ENCODE measurements around the gene SIGLEC5. TPM values are rescaled to one million over a fixed set of nuclear protein-coding genes. Genes with fewer than 3 reads are reported as not detected.
A peak's percentile ranks its signal among the peaks of the same experiment; 100 is the strongest.

The SIGLEC5 gene
- total and polyA plus RNA-seq, 10 donors, result 5.9 to 12.9 (median 9.8) TPM; not detected in 5

GRCh38 chr19:51654783-51655182, 24.6 kb upstream of the SIGLEC5 start:
- H3K27ac ChIP-seq, result no peak overlapping the region
- H3K36me3 ChIP-seq, result no peaks in the 10 kb centered on the region
- H3K9me3 ChIP-seq, result no peaks in the 10 kb centered on the region
- no peak for TF ChIP-seq POLR2A (IDR thresholded peaks at IDR 0.05)
- TF ChIP-seq, protein P1, sequence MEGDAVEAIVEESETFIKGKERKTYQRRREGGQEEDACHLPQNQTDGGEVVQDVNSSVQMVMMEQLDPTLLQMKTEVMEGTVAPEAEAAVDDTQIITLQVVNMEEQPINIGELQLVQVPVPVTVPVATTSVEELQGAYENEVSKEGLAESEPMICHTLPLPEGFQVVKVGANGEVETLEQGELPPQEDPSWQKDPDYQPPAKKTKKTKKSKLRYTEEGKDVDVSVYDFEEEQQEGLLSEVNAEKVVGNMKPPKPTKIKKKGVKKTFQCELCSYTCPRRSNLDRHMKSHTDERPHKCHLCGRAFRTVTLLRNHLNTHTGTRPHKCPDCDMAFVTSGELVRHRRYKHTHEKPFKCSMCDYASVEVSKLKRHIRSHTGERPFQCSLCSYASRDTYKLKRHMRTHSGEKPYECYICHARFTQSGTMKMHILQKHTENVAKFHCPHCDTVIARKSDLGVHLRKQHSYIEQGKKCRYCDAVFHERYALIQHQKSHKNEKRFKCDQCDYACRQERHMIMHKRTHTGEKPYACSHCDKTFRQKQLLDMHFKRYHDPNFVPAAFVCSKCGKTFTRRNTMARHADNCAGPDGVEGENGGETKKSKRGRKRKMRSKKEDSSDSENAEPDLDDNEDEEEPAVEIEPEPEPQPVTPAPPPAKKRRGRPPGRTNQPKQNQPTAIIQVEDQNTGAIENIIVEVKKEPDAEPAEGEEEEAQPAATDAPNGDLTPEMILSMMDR (IDR thresholded peaks at IDR 0.05 in 8 of 11, conservative IDR thresholded peaks at IDR 0.05 in 3 of 11), result peak in 1 of 11 experiments; percentile 6
- no peak for TF ChIP-seq POLR2AphosphoS5 (IDR thresholded peaks at IDR 0.05)
- H3K4me1 ChIP-seq, result peaks cover 3 to 73% (median 26%) of the 10 kb centered on the region in 6 donors
- H3K27me3 ChIP-seq (replicated peaks in 1 of 7), result no peaks in the 10 kb centered on the region
- no peak for DNase-seq
- no peak overlapping the region for H3K4me3 ChIP-seq
- intact Hi-C loops (cut with DNase I; ENCODE audit: low total_unique reads), result loop anchor here (10.0 kb wide), 1 partner anchor 240 kb away; the partner anchor contains the start of gene SIGLEC10
- 56 to 83% (median 64%) methylated on average over 4 of the region's 4 CpGs for WGBS, 5 donors

DNA sequence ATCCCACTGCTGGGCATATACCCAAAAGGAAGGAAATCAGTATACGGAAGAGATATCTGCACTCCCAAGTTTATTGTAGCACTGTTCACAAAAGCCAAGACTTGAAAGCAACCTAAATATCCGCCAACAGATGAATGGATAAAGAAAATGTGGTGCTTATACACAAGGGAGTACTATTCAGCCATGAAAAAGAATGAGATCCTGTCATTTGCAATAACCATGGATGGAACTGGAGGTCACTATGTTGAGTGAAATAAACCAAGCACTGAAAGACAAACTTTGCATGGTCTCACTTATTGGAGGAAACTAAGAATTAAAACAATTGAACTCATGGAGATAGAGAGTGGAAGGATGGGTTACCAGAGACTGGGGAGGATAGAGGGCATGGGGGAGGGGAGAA, 23.0 kb upstream of the SIGLEC5 start:
- intact Hi-C loops (cut with DNase I; ENCODE audit: low total_unique reads), result loop anchor here (10.0 kb wide), 1 partner anchor 238 kb away; the partner anchor contains the start of gene SIGLEC10

GRCh38 chr19:51652266-51652665, 22.1 kb upstream of the SIGLEC5 start:
- Histone ChIP-seq H3K27ac (peak overlapping the region in 7 of 8 donors; percentile 49 to 84 (median 74)), H3K9me3 (no peaks in the 10 kb centered on the region), H3K27me3 (replicated peaks in 1 of 7) (no peaks in the 10 kb centered on the region), H3K4me1 (peaks cover 3 to 75% (median 28%) of the 10 kb centered on the region in 6 donors), H3K4me3 (no peak overlapping the region), H3K36me3 (no peaks in the 10 kb centered on the region)
- TF ChIP-seq POLR2A (IDR thresholded peaks at IDR 0.05) (no peak), POLR2AphosphoS5 (IDR thresholded peaks at IDR 0.05) (peak in 1 of 3 donors; percentile 7)
- no peak for DNase-seq
- intact Hi-C loops (cut with DNase I; ENCODE audit: low total_unique reads), result loop anchor here (10.0 kb wide), 1 partner anchor 237 kb away; the partner anchor contains the start of gene SIGLEC10
- WGBS, 5 donors, result 41 to 72% (median 57%) methylated on average over 4 of the region's 4 CpGs

More for the DNA sequence above, 23.0 kb upstream of the SIGLEC5 start:
- H3K4me1 ChIP-seq, result peaks cover 3 to 78% (median 26%) of the 10 kb centered on the region in 6 donors
- H3K27me3 ChIP-seq (replicated peaks in 1 of 7), result no peaks in the 10 kb centered on the region
- no peak for DNase-seq
- TF ChIP-seq, protein P1 (IDR thresholded peaks at IDR 0.05 in 8 of 11, conservative IDR thresholded peaks at IDR 0.05 in 3 of 11), result no peak
- no peak for TF ChIP-seq POLR2AphosphoS5 (IDR thresholded peaks at IDR 0.05)
- TF ChIP-seq POLR2A (IDR thresholded peaks at IDR 0.05), result no peak
- no peak overlapping the region for H3K4me3 ChIP-seq
- no peaks in the 10 kb centered on the region for H3K36me3 ChIP-seq
- no peaks in the 10 kb centered on the region for H3K9me3 ChIP-seq
- WGBS, 5 donors, result 31 to 88% (median 63%) methylated on average over 2 of the region's 2 CpGs
- no peak overlapping the region for H3K27ac ChIP-seq

DNA sequence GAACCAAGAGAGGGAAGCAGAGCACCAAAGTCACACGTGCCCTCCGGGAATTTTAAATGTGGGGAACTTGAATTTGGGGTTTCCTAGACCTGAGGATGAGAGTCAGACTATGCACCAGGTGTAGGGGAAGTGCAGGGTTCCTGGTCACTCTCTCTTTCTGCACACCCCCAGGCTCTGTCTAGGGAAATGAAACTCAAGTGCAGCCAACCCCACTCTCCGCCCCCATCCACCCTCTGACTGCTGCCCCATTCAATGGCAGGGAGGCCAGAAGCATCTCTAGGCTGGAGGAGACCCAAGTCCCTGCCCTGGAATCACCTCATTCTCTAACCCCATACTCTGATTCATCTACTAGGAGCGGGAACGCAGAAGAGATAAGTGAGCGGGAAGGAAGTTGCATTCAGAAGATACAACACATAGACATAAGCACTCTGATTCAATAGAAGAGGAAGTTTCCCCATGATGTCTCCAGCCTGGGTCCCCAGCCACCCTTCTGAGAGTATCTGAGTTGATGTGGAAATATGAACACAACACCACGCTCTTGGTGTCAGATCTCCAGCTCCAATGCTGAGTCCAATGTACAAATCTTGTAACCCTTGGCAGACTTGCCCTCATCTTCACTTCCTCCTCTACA, 21.1 kb upstream of the SIGLEC5 start:
- Histone ChIP-seq H3K27me3 (replicated peaks in 1 of 7) (no peaks in the 10 kb centered on the region), H3K9me3 (no peaks in the 10 kb centered on the region), H3K4me3 (peak overlapping the region in 1 of 8 donors; percentile 38), H3K27ac (peak overlapping the region in 7 of 8 donors; percentile 49 to 84 (median 74)), H3K4me1 (peaks cover 0 to 72% (median 28%) of the 10 kb centered on the region in 6 donors), H3K36me3 (no peaks in the 10 kb centered on the region)
- 41 to 66% (median 54%) methylated on average over 7 of the region's 7 CpGs for WGBS, 5 donors
- intact Hi-C loops (cut with DNase I; ENCODE audit: low total_unique reads), result loop anchor here (10.0 kb wide), 1 partner anchor 237 kb away; the partner anchor contains the start of gene SIGLEC10
- DNase-seq, result no peak
- TF ChIP-seq, protein P1 (IDR thresholded peaks at IDR 0.05 in 8 of 11, conservative IDR thresholded peaks at IDR 0.05 in 3 of 11), result no peak
- TF ChIP-seq POLR2A (IDR thresholded peaks at IDR 0.05), result no peak
- TF ChIP-seq POLR2AphosphoS5 (IDR thresholded peaks at IDR 0.05), result peak in 1 of 3 donors; percentile 35

Measured in spleen (tissue), 11 donors.